Activated CD8-positive, alpha-beta memory T cell treated with anti-CD3 and anti-CD28 coated beads, Interleukin-2, amount 50 U/mL, for 24 hours (primary cell): Measurements from ENCODE around the gene MYO1E.
A peak's percentile ranks its signal among the peaks of the same experiment; 100 is the strongest.
"Not testable (repeated sequence)": the region's sequence is repeated elsewhere in the genome, so short reads cannot be mapped to it uniquely, and the experiment has no call there.

Experiments used
- DNase-seq: peaks from one replicate; pipeline ENCODE4 v3.0.0-alpha.2; 2020; ENCODE audit errors: extremely low read depth

Gene MYO1E

GRCh38 chr15:59166601-59167265, 205.9 kb downstream of the MYO1E start:
- DNase-seq = no peak

- no peak for DNase-seq
Measured at GRCh38 chr15:59166166-59166565, 206.5 kb downstream of the MYO1E start.

- no peak for DNase-seq
Measured at GRCh38 chr15:59165726-59166125, 206.9 kb downstream of the MYO1E start.

DNA sequence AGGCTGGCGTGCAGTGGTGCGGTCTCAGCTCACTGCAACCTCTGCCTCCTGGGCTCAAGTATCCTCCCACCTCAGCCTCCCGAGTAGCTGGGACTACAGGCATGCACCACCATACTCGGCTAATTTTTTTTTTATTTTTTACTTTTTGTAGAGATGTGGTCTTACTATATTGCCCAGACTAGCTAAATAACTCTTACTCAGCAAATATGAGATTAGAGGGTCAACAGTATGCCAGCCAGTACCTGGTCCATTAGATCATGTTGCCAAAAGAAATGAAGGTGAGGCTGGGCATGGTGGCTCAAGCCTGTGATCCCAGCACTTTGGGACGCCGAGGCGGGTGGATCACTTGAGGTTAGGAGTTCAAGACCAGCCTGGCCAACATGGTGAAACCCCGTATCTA, 210.6 kb downstream of the MYO1E start:
- not testable (repeated sequence) for DNase-seq

GRCh38 chr15:59160880-59161593, 211.6 kb downstream of the MYO1E start:
- DNase-seq = no peak

- DNase-seq = no peak
Measured at GRCh38 chr15:59159210-59159609, 213.5 kb downstream of the MYO1E start.

DNA sequence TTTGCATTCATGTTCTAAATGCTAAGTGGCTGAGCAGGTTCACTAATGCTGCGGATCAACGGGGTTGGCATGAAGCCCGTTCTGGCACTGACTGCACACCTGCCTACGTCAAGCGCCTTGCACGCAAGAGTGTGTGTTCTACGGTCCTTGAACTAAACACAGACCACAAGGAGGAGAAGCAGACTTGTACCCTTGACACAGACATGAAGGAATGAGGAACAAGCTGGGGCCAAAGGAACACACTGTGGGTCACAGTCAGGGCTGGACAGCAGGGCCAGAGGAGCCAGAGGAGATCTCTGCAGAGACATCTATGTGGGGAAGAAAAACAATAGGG, 214.0 kb downstream of the MYO1E start:
- no peak for DNase-seq

GRCh38 chr15:59157840-59158700, 214.6 kb downstream of the MYO1E start:
- no peak for DNase-seq

DNA sequence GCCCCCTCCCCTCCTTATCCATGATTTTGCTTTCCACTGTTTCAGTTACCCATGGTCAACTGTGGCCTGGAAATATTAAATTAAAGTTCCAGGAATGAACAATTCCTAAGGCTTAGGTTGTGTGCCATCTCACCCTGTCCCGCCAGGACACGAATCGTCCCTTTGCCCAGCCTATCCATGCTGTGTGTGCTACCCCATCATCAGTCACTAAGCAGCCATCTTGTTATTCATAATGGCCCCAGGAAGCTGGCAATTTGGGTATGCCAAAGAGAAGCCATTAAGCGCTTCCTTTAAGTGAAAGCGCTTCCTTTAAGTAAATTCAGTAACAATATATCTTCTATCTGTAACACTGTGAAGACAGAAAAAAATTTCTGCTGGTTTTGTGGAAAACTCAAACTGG, 215.3 kb downstream of the MYO1E start:
- DNase-seq = no peak

- no peak for DNase-seq
Measured at GRCh38 chr15:59155431-59155830, 217.2 kb downstream of the MYO1E start.

DNA sequence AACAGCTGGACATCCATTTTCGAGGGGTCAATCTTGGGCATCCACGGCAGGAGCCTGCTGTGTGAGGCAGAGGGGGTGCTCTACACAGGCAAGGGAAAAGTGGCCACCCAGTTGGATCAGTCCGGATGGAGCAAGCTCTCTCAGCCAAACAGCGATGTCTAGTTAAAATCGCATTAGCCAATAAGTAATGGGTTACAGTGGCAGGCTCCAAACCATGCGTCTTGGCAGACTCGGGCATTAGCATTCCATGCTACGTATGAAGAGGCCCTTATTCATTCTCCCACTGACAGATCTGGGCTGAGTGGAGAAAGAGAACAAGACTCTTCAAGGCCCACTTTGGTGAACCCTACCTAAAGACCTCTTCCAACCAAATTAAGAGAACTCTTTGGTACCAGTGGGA, 218.4 kb downstream of the MYO1E start:
- DNase-seq = no peak

GRCh38 chr15:59153466-59153865, 219.2 kb downstream of the MYO1E start:
- DNase-seq = no peak

- DNase-seq = no peak
Measured at GRCh38 chr15:59152694-59153450, 219.8 kb downstream of the MYO1E start.

DNA sequence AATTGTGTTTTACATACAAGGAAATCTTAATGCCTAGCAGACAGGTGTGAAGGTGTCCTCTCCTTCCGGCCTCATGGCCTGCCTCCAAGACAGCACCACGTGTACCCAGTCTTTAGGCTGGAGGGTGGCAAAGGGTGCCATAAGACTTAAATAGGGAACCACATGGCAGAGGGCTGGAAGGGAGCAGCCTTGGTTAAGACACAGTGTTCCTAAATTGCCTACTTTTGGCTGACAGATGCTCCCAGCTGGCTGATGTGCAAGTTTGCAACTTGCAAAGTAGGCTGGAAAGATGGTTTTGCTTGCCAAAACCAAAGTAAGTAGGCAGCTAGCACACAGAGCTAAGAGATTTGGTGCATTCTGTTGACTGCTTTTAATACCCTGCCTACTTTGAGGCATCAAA, 222.5 kb downstream of the MYO1E start:
- no peak for DNase-seq

GRCh38 chr15:59148153-59148833, 224.4 kb downstream of the MYO1E start:
- no peak for DNase-seq

DNA sequence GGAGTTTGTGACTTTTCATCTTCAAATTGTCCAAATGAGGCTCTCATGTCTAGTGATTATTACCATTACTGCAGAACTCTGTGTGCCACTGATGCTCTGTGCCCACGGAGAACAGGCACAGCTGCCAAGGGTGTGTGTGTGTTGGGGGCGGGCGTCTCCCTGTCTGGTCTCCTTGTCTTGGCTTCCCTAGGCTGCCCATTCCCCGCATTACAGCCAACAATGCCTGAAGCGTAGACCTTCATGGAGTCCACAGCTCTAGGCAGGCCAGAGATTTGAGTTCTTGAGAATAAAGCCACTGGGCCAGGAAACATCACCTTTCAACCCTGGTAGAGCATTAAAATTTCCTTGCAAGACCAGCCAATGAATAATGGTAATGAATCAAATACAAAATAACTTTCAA, 225.0 kb downstream of the MYO1E start:
- DNase-seq = no peak

DNA sequence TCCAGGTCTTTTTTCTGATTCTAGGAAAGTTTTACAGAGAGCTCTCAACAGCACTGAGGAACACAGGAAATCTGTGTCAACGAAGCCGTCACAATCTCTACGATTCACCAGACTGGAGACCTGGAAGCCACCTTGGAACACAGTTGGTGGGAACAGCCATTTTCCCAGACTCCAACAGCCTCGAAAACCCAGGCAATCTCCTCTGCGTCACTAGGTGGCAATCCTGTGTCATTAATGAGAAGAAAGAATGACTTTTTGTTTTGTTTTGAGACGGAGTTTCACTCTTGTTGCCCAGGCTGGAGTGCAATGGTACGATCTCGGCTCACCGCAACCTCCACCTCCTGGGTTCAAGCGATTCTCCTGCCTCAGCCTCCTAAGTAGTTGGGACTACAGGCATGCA, 228.1 kb downstream of the MYO1E start:
- DNase-seq = not testable (repeated sequence)

DNA sequence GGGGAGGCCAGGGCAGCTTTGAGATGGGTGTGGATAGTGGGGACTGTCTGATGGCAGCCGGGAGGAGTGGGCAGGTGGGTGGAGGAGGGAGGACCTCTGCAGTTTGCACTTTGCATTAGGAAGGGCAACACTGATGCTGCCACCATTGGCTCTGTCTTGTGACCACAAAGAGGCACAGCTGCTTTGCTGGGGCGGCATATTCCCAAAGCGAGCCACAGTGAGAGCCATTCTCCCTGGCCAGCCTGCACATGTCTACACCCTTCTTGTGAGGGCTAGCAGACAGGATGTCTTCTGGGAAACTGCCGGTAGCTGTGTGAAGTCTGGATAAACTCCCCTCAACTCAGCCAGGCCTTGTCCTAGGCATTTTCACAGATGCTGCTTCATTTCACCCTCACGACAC, 229.4 kb downstream of the MYO1E start:
- no peak for DNase-seq

DNA sequence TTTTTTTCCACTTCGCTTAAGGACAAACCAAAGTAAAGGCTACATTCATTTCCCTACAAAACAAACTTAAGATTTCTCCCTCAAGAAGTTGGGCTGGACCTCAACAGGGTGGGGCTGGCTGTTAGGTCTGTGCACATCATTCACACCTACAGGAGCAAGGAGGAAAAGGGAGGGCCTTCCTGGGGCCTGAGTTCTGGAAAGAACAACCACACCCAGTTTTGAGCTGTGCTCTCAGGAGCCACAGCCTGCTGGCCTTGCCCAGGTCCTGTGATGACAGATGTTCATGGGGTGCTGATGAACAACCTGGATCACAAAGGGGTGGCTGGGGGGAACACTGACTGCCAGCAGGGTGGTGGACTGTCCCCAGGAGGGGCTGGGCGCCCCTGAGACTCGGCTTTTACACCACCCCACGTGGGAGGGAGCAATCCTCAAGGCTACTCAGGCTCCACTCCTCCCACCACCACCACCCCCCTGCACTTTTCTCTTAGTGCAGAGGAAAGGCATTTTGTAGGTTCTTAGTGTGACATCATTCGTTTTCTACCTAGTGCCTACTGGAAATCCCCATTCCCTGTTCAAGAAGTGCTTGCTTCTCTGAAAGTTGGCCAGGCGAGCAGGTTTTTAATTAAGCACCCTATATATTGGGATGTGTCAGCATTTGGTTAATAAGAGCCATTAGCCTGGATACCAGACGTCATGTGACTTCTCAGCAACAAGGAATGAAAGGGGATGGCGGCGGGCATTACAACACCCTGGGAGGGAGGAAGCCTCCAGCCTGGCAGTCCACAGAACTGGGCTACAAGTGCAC, 232.0 kb downstream of the MYO1E start:
- no peak for DNase-seq

- peak; percentile 10 for DNase-seq
Measured at GRCh38 chr15:59138243-59138642, 234.4 kb downstream of the MYO1E start.

DNA sequence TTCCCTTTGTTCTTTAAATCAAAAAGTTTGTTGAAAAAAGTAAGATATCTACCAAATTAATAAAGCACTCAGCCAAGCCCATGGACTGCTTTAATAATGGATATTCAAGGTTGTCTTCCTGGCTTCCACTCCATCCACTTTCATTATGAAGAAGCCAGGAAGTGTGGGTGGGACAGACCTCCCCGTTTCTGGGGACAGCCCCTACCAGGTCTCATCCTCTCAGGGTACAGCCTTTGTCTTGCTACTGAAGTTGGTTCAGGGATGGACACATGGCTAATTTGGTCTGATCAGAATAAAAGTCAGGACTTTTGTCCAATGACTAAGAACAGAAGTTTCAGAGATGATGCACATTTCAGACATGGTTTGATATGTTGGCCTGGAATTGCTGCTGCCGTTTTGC, 235.1 kb downstream of the MYO1E start:
- DNase-seq = no peak
